H9 (cell line): Measurements from ENCODE around the gene SLIRP. TPM values are rescaled to one million over a fixed set of nuclear protein-coding genes. Genes with fewer than 3 reads are reported as not detected.

Experiments used
- DNase-seq: peaks from one replicate; pipeline ENCODE4 v3.0.0-alpha.2; 2017
- H2AFZ ChIP-seq: one replicate; pipeline ENCODE4 v1.6.1; 2013; ENCODE audit warnings: mild to moderate bottlenecking, low read length, control low read depth, moderate library complexity
- H2AK5ac ChIP-seq: 2 replicates; pipeline ENCODE4 v1.6.1; 2013; ENCODE audit warnings: low read length, control low read depth, mixed read lengths; ENCODE audit not compliant: insufficient read length
- H2BK120ac ChIP-seq: one replicate; pipeline ENCODE4 v1.6.1; 2013; ENCODE audit warnings: low read depth, mild to moderate bottlenecking, low read length, control low read depth, inconsistent platforms; ENCODE audit not compliant: poor library complexity, severe bottlenecking
- H2BK12ac ChIP-seq: 2 replicates; pipeline ENCODE4 v1.6.1; 2013; ENCODE audit warnings: low read length, control low read depth, mixed read lengths, low read depth; ENCODE audit not compliant: insufficient read length
- H2BK15ac ChIP-seq: 2 replicates; pipeline ENCODE4 v1.6.1; 2013; ENCODE audit warnings: low read depth, low read length, control low read depth
- H2BK20ac ChIP-seq: one replicate; pipeline ENCODE4 v1.6.1; 2013; ENCODE audit warnings: low read depth, mild to moderate bottlenecking, low read length, control low read depth, inconsistent platforms; ENCODE audit not compliant: poor library complexity, severe bottlenecking
- H2BK5ac ChIP-seq: 2 replicates; pipeline ENCODE4 v1.6.1; 2013; ENCODE audit warnings: low read length, control low read depth, mixed read lengths; ENCODE audit not compliant: insufficient read length
- H3K14ac ChIP-seq: 2 replicates; pipeline ENCODE4 v1.6.1; 2013; ENCODE audit warnings: low read length, control low read depth; ENCODE audit not compliant: insufficient read depth
- H3K18ac ChIP-seq: 2 replicates; pipeline ENCODE4 v1.6.1; 2013; ENCODE audit warnings: low read depth, mild to moderate bottlenecking, mixed read lengths, low read length, control low read depth; ENCODE audit not compliant: insufficient read length
- H3K23ac ChIP-seq: 2 replicates; pipeline ENCODE4 v1.6.1; 2013; ENCODE audit warnings: low read length, control low read depth, mixed read lengths, low read depth; ENCODE audit not compliant: insufficient read length
- H3K23me2 ChIP-seq: 2 replicates; pipeline ENCODE4 v1.6.1; 2013; ENCODE audit warnings: low read depth, mild to moderate bottlenecking, mixed read lengths, low read length, control low read depth; ENCODE audit not compliant: insufficient read length, poor library complexity, severe bottlenecking
- H3K27ac ChIP-seq: 2 replicates; pipeline ENCODE4 v1.5.1; 2013; ENCODE audit warnings: low read length, control low read depth, mixed read lengths, low read depth; ENCODE audit not compliant: insufficient read length
- H3K27me3 ChIP-seq: 2 replicates; pipeline ENCODE4 v1.6.1; 2013; ENCODE audit warnings: low read length, control low read depth, inconsistent platforms; ENCODE audit not compliant: insufficient read depth
- H3K4ac ChIP-seq: 2 replicates; pipeline ENCODE4 v1.6.1; 2013; ENCODE audit warnings: low read depth, mild to moderate bottlenecking, control low read depth, inconsistent platforms, low read length, moderate library complexity
- H3K4me1 ChIP-seq: 2 replicates; pipeline ENCODE4 v1.6.1; 2013; ENCODE audit warnings: low read length, control low read depth, inconsistent platforms; ENCODE audit not compliant: insufficient read depth
- H3K4me2 ChIP-seq: 2 replicates; pipeline ENCODE4 v1.6.1; 2013; ENCODE audit warnings: low read length, control low read depth, mixed read lengths; ENCODE audit not compliant: insufficient read length, insufficient read depth
- H3K56ac ChIP-seq: 2 replicates; pipeline ENCODE4 v1.6.1; 2013; ENCODE audit warnings: low read depth, mild to moderate bottlenecking, mixed read lengths, low read length, control low read depth; ENCODE audit not compliant: insufficient read length
- H3K79me1 ChIP-seq: 2 replicates; pipeline ENCODE4 v1.6.1; 2013; ENCODE audit warnings: low read depth, mild to moderate bottlenecking, moderate library complexity, low read length, control low read depth, inconsistent platforms; ENCODE audit not compliant: insufficient read depth, poor library complexity, severe bottlenecking
- H3K79me2 ChIP-seq: 2 replicates; pipeline ENCODE4 v1.6.1; 2013; ENCODE audit warnings: low read length, control low read depth, inconsistent platforms; ENCODE audit not compliant: insufficient read depth
- H3K9ac ChIP-seq: 2 replicates; pipeline ENCODE4 v1.6.1; 2013; ENCODE audit warnings: low read length, control low read depth, mixed read lengths; ENCODE audit not compliant: insufficient read length; ENCODE audit errors: extremely low read depth
- H3K9me3 ChIP-seq: one replicate; pipeline ENCODE4 v1.6.1; 2013; ENCODE audit warnings: low read depth, low read length, inconsistent platforms; ENCODE audit not compliant: control insufficient read depth
- H3T11ph ChIP-seq: one replicate; pipeline ENCODE4 v1.6.1; 2013; ENCODE audit warnings: mild to moderate bottlenecking, low read length, control low read depth, inconsistent platforms
- H4K20me1 ChIP-seq: one replicate; pipeline ENCODE4 v1.6.1; 2013; ENCODE audit not compliant: control insufficient read depth, insufficient read length, insufficient read depth
- H4K5ac ChIP-seq: 2 replicates; pipeline ENCODE4 v1.6.1; 2013; ENCODE audit warnings: low read depth, mild to moderate bottlenecking, mixed read lengths, low read length, control low read depth; ENCODE audit not compliant: insufficient read length
- H4K8ac ChIP-seq: replicated peaks from 2 replicates; pipeline ENCODE4 v1.6.1; 2013; ENCODE audit warnings: low read length, control low read depth, mixed read lengths, low read depth; ENCODE audit not compliant: insufficient read length
- H4K91ac ChIP-seq: 2 replicates; pipeline ENCODE4 v1.6.1; 2013; ENCODE audit warnings: low read depth, mild to moderate bottlenecking, moderate library complexity, mixed read lengths, low read length, control low read depth; ENCODE audit not compliant: insufficient read length
- H3K27ac Mint-ChIP-seq, 3 experiments: 2 replicates in 2 of 3; 3 replicates in 1 of 3; pipeline ENCODE4 v1.8.0; 2020 to 2021; ENCODE audit warnings: mixed read lengths in 3 of 3, mild to moderate bottlenecking in 1 of 3, moderate library complexity in 1 of 3
- H3K27me3 Mint-ChIP-seq: 2 replicates; pipeline ENCODE4 v1.8.0; 2021; ENCODE audit warnings: low read depth, mild to moderate bottlenecking, moderate library complexity, mixed read lengths
- H3K36me3 Mint-ChIP-seq, 3 experiments: 2 replicates in 2 of 3; 3 replicates in 1 of 3; pipeline ENCODE4 v1.8.0; 2020 to 2021; ENCODE audit warnings: low read depth in 3 of 3, mixed read lengths in 3 of 3; ENCODE audit not compliant: insufficient read depth in 1 of 3
- H3K4me1 Mint-ChIP-seq, 2 experiments: 2 replicates each; pipeline ENCODE4 v1.8.0; 2020; ENCODE audit warnings: mixed read lengths in 2 of 2
- H3K4me3 Mint-ChIP-seq, 2 experiments: 2 replicates in 1 of 2; 3 replicates in 1 of 2; pipeline ENCODE4 v1.8.0; 2020 to 2021; ENCODE audit warnings: mild to moderate bottlenecking in 2 of 2, mixed read lengths in 2 of 2, moderate library complexity in 1 of 2
- H3K9me3 Mint-ChIP-seq, 2 experiments: 2 replicates in 1 of 2; 3 replicates in 1 of 2; pipeline ENCODE4 v1.8.0; 2020; ENCODE audit warnings: mild to moderate bottlenecking in 2 of 2, mixed read lengths in 2 of 2, moderate library complexity in 1 of 2
- WGBS: extraction: QIAGEN DNeasy Blood & Tissue Kit; methylation state at CpG from one replicate; pipeline ENCODE4 v1.1.7; 2013; ENCODE audit warnings: missing lambda C conversion rate, low lambda C conversion rate, mixed read lengths; ENCODE audit not compliant: insufficient read length; ENCODE audit errors: extremely low coverage; 5-methylcytosine and 5-hydroxymethylcytosine counted together
- total RNA-seq: library from RNA; stranded (reverse); gene quantifications from 2 replicates; pipeline ENCODE4 v1.2.1, GENCODE V29; 2021
- TF ChIP-seq, protein P1 (sequence below): fragments of 200-600 bp; sonication (generic); conservative IDR thresholded peaks from 3 replicates; pipeline ENCODE4 v1.8.0; 2021; ENCODE audit warnings: antibody characterized with exemption, mild to moderate bottlenecking

SLIRP gene
- total RNA-seq, 1 experiment from 2014 or later: 337 TPM

DNA sequence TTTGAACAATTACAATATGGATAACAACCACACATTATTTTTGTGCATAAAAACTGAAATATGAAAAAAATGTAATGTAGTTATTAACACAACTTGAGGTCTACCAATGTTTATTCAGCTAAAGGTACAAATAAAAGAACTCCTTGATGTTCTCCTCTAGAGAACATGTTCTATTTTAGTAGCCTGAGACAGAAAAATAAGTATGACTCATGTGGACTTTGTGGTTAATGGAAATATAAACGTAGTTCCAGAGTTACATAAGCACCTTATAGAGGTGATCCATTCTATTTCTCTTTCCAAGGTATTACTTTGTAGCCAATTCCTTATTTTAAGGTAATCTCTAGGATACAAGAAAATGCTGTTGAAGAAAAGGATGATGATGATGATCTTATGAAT, 25.7 kb upstream of the SLIRP start:
- no peak for DNase-seq
- H3K79me1 ChIP-seq: no peaks in the 10 kb centered on the region
- no peak overlapping the region for H4K8ac ChIP-seq
- no peak overlapping the region for H3K14ac ChIP-seq
- no peak overlapping the region for H3T11ph ChIP-seq
- no peak overlapping the region for H3K27ac ChIP-seq
- no peak overlapping the region for H3K9ac ChIP-seq
- H3K4ac ChIP-seq: no peak overlapping the region
- no peak overlapping the region for H3K56ac ChIP-seq
- Mint-ChIP-seq H3K27me3 (no peaks in the 10 kb centered on the region), H3K4me1 (no peaks in the 10 kb centered on the region), H3K36me3 (peaks cover 6 to 33% (median 18%) of the 10 kb centered on the region in 3 experiments; a peak in 6 of 7 replicates), H3K9me3 (no peaks in the 10 kb centered on the region), H3K4me3 (no peak overlapping the region), H3K27ac (no peak overlapping the region)
- no peak overlapping the region for H4K5ac ChIP-seq
- H2BK120ac ChIP-seq: no peak overlapping the region
- H3K27me3 ChIP-seq: no peaks in the 10 kb centered on the region
- H2AFZ ChIP-seq: no peak overlapping the region
- no peak overlapping the region for H2BK12ac ChIP-seq
- H2AK5ac ChIP-seq: no peak overlapping the region
- no peak overlapping the region for H3K4me2 ChIP-seq
- H3K18ac ChIP-seq: no peak overlapping the region
- H2BK5ac ChIP-seq: no peak overlapping the region
- H4K91ac ChIP-seq: no peak overlapping the region
- no peaks in the 10 kb centered on the region for H3K23me2 ChIP-seq
- no peak overlapping the region for H3K23ac ChIP-seq
- no peaks in the 10 kb centered on the region for H3K79me2 ChIP-seq
- TF ChIP-seq, protein P1, sequence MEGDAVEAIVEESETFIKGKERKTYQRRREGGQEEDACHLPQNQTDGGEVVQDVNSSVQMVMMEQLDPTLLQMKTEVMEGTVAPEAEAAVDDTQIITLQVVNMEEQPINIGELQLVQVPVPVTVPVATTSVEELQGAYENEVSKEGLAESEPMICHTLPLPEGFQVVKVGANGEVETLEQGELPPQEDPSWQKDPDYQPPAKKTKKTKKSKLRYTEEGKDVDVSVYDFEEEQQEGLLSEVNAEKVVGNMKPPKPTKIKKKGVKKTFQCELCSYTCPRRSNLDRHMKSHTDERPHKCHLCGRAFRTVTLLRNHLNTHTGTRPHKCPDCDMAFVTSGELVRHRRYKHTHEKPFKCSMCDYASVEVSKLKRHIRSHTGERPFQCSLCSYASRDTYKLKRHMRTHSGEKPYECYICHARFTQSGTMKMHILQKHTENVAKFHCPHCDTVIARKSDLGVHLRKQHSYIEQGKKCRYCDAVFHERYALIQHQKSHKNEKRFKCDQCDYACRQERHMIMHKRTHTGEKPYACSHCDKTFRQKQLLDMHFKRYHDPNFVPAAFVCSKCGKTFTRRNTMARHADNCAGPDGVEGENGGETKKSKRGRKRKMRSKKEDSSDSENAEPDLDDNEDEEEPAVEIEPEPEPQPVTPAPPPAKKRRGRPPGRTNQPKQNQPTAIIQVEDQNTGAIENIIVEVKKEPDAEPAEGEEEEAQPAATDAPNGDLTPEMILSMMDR: no peak
- no peaks in the 10 kb centered on the region for H4K20me1 ChIP-seq
- H2BK20ac ChIP-seq: no peak overlapping the region
- H2BK15ac ChIP-seq: no peak overlapping the region
- WGBS: no CpG with 5 or more reads among the region's 1 CpG
- H3K9me3 ChIP-seq: no peaks in the 10 kb centered on the region
- H3K4me1 ChIP-seq: no peaks in the 10 kb centered on the region
